GM12891 (cell line): Measurements from ENCODE around the gene AKT1.

Experiments
- POLR2A ChIP-seq: IDR thresholded peaks from 2 replicates; pipeline ENCODE4 v1.6.1; 2011; ENCODE audit warnings: low read depth, low read length, control low read depth
- POLR2AphosphoS5 ChIP-seq: IDR thresholded peaks from 2 replicates; pipeline ENCODE4 v1.6.1; 2011; ENCODE audit warnings: low read depth, low read length, control low read depth

- TF ChIP-seq POLR2AphosphoS5, result no peak
- TF ChIP-seq POLR2A, result no peak
These were observed 14.8 kb upstream of the AKT1 start for GRCh38 chr14:104810316-104810715.
